ENCODE data around the gene BNC2.

Gene BNC2

DNA sequence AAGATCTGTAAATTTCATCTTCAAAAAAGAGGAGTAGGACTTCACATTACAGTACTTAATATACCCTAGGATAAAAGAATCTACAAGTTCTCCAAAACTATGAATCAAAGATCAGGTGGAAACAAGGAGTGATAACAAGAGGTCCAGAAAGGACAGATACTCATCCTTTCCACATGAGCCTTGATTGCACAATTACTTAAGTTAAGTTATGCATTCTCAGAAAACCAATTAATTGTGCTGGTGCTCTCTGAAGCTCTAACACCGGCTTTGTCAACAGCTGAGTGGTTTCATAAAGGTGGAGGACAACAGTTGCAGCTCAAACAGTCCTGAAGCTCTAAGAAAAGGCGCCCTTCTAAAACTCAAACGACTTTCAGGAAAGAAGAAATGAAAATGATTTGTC lies 251.9 kb downstream of the BNC2 start:
- no peaks in the 10 kb centered on the region for H3K9me2 ChIP-seq (ENCODE audit: low read depth, low read length)
- no peak overlapping the region for H3K9ac ChIP-seq (ENCODE audit: low read length)
- no peak overlapping the region for H3K4me2 ChIP-seq (ENCODE audit: low read length)
- H3K27ac ChIP-seq (ENCODE audit: low read depth, low read length, poor library complexity, severe bottlenecking): no peak overlapping the region
- H3K36me3 ChIP-seq (ENCODE audit: insufficient read depth, low read length): no peaks in the 10 kb centered on the region
- no peaks in the 10 kb centered on the region for H3F3A ChIP-seq (ENCODE audit: insufficient read depth, low read length)
- H3K4me1 ChIP-seq (ENCODE audit: insufficient read depth, low read length, severe bottlenecking): no peaks in the 10 kb centered on the region
- H3K27me3 ChIP-seq (ENCODE audit: insufficient read depth, low read length): no peaks in the 10 kb centered on the region
- H3K79me2 ChIP-seq (ENCODE audit: insufficient read depth, low read length): no peaks in the 10 kb centered on the region
- no peak overlapping the region for H3K4me3 ChIP-seq (ENCODE audit: low read depth, low read length, poor library complexity, severe bottlenecking)
- no peak for TF ChIP-seq EZH2 (IDR thresholded peaks at IDR 0.05; ENCODE audit: borderline replicate concordance, low read length)
- TF ChIP-seq, protein P1, sequence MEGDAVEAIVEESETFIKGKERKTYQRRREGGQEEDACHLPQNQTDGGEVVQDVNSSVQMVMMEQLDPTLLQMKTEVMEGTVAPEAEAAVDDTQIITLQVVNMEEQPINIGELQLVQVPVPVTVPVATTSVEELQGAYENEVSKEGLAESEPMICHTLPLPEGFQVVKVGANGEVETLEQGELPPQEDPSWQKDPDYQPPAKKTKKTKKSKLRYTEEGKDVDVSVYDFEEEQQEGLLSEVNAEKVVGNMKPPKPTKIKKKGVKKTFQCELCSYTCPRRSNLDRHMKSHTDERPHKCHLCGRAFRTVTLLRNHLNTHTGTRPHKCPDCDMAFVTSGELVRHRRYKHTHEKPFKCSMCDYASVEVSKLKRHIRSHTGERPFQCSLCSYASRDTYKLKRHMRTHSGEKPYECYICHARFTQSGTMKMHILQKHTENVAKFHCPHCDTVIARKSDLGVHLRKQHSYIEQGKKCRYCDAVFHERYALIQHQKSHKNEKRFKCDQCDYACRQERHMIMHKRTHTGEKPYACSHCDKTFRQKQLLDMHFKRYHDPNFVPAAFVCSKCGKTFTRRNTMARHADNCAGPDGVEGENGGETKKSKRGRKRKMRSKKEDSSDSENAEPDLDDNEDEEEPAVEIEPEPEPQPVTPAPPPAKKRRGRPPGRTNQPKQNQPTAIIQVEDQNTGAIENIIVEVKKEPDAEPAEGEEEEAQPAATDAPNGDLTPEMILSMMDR (IDR thresholded peaks at IDR 0.05; ENCODE audit: low read length): no peak
- H2AFZ ChIP-seq (ENCODE audit: low read length): no peak overlapping the region
- no peaks in the 10 kb centered on the region for H3K9me3 ChIP-seq (ENCODE audit: low read length)
- no peaks in the 10 kb centered on the region for H4K20me1 ChIP-seq (ENCODE audit: insufficient read depth, low read length)

DNA sequence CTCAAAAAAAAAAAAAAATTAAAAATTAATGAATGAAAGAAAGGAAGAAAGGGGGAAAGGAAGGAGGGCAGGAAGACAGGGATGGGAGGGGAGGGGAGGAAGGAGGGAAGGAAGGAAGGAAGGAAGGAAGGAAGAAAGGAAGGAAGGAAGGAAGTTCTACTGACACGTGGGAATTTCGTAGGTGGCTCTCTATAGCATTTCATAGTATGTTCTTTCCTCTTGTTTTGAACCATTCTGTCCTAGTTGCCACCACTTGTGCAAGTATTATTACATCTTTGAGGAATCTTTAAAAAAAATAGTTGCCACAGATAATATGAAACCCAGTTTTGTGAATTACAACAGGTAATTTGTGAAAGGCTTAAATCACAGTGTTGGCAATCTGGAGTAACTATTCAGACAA lies 253.8 kb downstream of the BNC2 start:
- Histone ChIP-seq H3K36me3 (ENCODE audit: insufficient read depth, low read length) (no peaks in the 10 kb centered on the region), H3K27ac (ENCODE audit: low read depth, low read length, poor library complexity, severe bottlenecking) (no peak overlapping the region)
- TF ChIP-seq, protein P1 (IDR thresholded peaks at IDR 0.05; ENCODE audit: low read length): no peak

DNA sequence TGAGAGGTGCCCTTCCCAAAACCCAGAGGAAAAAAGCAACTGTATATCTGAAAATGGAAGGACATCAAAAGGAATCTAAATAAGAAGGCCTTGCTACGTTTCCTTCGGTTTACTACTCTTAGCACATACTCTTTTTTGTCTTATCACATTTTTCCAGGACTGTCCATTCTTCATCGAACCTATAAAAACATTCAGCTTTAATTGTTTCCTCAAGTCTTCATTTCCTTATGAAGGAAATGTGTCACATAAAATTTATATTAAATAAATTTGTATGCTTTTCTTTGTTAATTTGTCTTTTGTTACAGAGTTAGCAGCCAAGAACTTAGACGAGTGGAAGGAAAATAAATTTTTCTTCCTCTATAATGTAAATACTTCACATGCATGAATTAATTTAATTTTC lies 255.0 kb downstream of the BNC2 start:
- Histone ChIP-seq H3K4me2 (ENCODE audit: low read length) (no peak overlapping the region), H3K27ac (ENCODE audit: low read depth, low read length, poor library complexity, severe bottlenecking) (no peak overlapping the region), H2AFZ (ENCODE audit: low read length) (no peak overlapping the region), H3F3A (ENCODE audit: insufficient read depth, low read length) (no peaks in the 10 kb centered on the region), H3K4me1 (ENCODE audit: insufficient read depth, low read length, severe bottlenecking) (no peaks in the 10 kb centered on the region), H3K27me3 (ENCODE audit: insufficient read depth, low read length) (no peaks in the 10 kb centered on the region), H3K4me3 (ENCODE audit: low read depth, low read length, poor library complexity, severe bottlenecking) (no peak overlapping the region), H3K9me2 (ENCODE audit: low read depth, low read length) (no peaks in the 10 kb centered on the region), H3K79me2 (ENCODE audit: insufficient read depth, low read length) (no peaks in the 10 kb centered on the region), H3K36me3 (ENCODE audit: insufficient read depth, low read length) (no peaks in the 10 kb centered on the region), H3K9me3 (ENCODE audit: low read length) (no peaks in the 10 kb centered on the region), H3K9ac (ENCODE audit: low read length) (no peak overlapping the region), H4K20me1 (ENCODE audit: insufficient read depth, low read length) (no peaks in the 10 kb centered on the region)
- TF ChIP-seq, protein P1 (IDR thresholded peaks at IDR 0.05; ENCODE audit: low read length): no peak
- no peak for TF ChIP-seq EZH2 (IDR thresholded peaks at IDR 0.05; ENCODE audit: borderline replicate concordance, low read length)

More for the DNA sequence above, 253.8 kb downstream of the BNC2 start:
- Histone ChIP-seq H3K4me1 (ENCODE audit: insufficient read depth, low read length, severe bottlenecking) (no peaks in the 10 kb centered on the region), H3K4me3 (ENCODE audit: low read depth, low read length, poor library complexity, severe bottlenecking) (no peak overlapping the region), H3K9me2 (ENCODE audit: low read depth, low read length) (no peaks in the 10 kb centered on the region), H3K4me2 (ENCODE audit: low read length) (no peak overlapping the region), H3K27me3 (ENCODE audit: insufficient read depth, low read length) (no peaks in the 10 kb centered on the region), H3K9ac (ENCODE audit: low read length) (no peak overlapping the region), H2AFZ (ENCODE audit: low read length) (no peak overlapping the region), H4K20me1 (ENCODE audit: insufficient read depth, low read length) (no peaks in the 10 kb centered on the region), H3K79me2 (ENCODE audit: insufficient read depth, low read length) (no peaks in the 10 kb centered on the region), H3K9me3 (ENCODE audit: low read length) (no peaks in the 10 kb centered on the region), H3F3A (ENCODE audit: insufficient read depth, low read length) (no peaks in the 10 kb centered on the region)
